Measurements from ENCODE around the gene UFD1. TPM values are rescaled to one million over a fixed set of nuclear protein-coding genes. Genes with fewer than 3 reads are reported as not detected.

Gene UFD1
- total and polyA plus RNA-seq, 2 donors (not counting 1 experiment from before 2014, with no cell fraction given): 41.3 to 86.2 TPM

DNA sequence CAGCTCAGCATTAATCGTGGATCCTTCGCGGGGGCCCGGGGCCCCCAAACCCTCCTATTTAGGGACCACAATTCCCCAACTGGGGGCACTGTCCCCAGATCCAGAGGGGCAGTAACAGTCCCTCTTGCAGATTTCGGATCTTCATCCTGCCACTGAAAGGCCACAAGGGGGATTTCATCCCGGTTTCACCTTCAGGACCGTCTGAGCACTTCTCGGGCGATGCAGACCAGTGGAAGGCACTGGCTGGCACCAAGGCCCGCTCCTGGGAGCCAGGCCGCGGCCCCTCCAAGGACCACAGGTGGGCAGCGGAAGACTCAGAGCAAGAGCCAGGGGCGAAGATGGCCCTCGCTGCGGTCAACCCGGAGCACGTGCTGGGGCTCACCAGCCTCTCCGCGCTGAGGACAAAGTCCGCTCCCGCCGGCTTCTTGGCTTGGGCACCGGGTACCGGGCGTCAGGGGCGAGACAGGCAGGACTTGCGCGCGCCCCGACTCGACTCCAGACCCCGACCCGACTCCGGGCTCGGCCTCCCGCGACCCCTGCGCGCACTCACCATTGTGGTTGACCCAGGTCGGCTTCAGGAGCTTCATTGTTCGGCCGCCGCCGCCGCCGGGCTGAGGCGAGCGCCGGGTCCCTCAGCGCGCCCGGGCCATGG is 48.0 kb downstream of the UFD1 start:
- no peak overlapping the region for H2AFZ ChIP-seq (ENCODE audit: low read length)

DNA sequence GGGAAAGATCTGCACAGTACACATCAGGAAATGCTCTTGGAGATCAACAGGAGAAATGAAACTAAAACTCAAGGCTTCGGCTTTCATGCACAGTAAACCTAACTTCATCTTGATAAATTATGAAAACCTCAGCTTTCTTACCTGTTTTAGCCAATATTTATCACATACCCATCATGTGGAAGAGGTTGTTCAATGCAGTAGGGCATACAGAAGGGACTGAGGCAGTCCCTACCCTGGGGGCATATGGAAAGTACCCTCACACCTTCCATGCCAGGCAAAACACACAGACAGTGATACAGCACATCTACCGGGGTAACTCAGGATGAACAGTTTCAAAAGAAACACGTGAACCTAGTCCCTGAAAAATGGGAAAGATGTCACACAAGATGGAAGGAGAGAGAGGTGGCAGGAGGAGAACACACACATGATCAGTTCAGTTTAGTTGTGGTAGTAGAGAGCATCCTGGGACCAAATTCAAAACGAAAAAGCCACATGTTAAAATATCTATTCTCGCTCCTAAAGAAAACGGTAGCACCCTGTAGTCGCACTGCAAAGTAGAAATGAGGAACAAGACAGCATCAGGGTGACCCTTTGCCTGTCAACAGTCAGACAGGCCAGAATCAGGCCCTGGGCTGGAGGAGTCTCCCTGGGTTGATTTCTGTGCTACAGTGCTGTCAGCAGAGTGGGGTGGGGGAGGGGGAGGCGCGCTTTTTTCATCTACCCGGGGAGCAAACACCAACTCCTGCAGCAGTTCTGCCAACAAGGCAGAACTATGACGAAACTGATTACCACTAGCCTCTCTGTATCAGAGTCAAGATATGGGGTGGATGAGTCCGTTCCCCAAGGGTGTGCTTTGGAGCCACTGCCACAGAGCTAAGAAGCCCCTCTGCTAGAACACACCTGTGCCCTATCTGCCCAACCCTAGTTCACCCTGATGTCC is 48.8 kb downstream of the UFD1 start:
- Histone ChIP-seq H3K27ac (ENCODE audit: insufficient read depth, low read length) (peak overlapping the region; percentile 89), H3K4me1 (ENCODE audit: control insufficient read depth, extremely low read depth, insufficient read depth, low read length) (peaks cover 5% of the 10 kb centered on the region), H2AFZ (ENCODE audit: low read length) (no peak overlapping the region), H4K20me1 (ENCODE audit: control insufficient read depth, extremely low read depth, insufficient read depth, low read length) (peaks cover 1% of the 10 kb centered on the region), H3K79me2 (ENCODE audit: control insufficient read depth, insufficient read depth, low read length) (peaks cover 54% of the 10 kb centered on the region), H3K4me2 (ENCODE audit: extremely low read depth, insufficient read depth, low read length) (peak overlapping the region; percentile 100), H3K9me3 (ENCODE audit: control insufficient read depth, insufficient read depth, low read depth, low read length) (no peaks in the 10 kb centered on the region), H3K36me3 (ENCODE audit: control insufficient read depth, insufficient read depth, low read length) (peaks cover 2% of the 10 kb centered on the region), H3K4me3 (replicated peaks in 1 of 4; ENCODE audit: control extremely low read depth in 1 of 4, insufficient read depth in 1 of 4, low read depth in 3 of 4, low read length in 4 of 4) (peak overlapping the region; percentile 84 to 91 (median 88)), H3K9ac (ENCODE audit: insufficient read depth, low read length) (peak overlapping the region; percentile 84), H3K27me3 (ENCODE audit: control insufficient read depth, insufficient read depth, low read length) (no peaks in the 10 kb centered on the region)
- peak; percentile 78 to 80 for DNase-seq (ENCODE audit: low read depth in 2 of 2)
- TF ChIP-seq EZH2 (IDR thresholded peaks at IDR 0.05; ENCODE audit: low read length, missing control alignments): no peak
- TF ChIP-seq, protein P1, sequence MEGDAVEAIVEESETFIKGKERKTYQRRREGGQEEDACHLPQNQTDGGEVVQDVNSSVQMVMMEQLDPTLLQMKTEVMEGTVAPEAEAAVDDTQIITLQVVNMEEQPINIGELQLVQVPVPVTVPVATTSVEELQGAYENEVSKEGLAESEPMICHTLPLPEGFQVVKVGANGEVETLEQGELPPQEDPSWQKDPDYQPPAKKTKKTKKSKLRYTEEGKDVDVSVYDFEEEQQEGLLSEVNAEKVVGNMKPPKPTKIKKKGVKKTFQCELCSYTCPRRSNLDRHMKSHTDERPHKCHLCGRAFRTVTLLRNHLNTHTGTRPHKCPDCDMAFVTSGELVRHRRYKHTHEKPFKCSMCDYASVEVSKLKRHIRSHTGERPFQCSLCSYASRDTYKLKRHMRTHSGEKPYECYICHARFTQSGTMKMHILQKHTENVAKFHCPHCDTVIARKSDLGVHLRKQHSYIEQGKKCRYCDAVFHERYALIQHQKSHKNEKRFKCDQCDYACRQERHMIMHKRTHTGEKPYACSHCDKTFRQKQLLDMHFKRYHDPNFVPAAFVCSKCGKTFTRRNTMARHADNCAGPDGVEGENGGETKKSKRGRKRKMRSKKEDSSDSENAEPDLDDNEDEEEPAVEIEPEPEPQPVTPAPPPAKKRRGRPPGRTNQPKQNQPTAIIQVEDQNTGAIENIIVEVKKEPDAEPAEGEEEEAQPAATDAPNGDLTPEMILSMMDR (conservative IDR thresholded peaks at IDR 0.05 in 1 of 2, IDR thresholded peaks at IDR 0.05 in 1 of 2; ENCODE audit: low read depth in 1 of 2, low read length in 2 of 2): no peak

More for the DNA sequence above, 48.0 kb downstream of the UFD1 start:
- peak overlapping the region; percentile 89 for H3K27ac ChIP-seq (ENCODE audit: insufficient read depth, low read length)
- peaks cover 51% of the 10 kb centered on the region for H3K79me2 ChIP-seq (ENCODE audit: control insufficient read depth, insufficient read depth, low read length)
- peak overlapping the region; percentile 100 for H3K4me2 ChIP-seq (ENCODE audit: extremely low read depth, insufficient read depth, low read length)
- peak; percentile 36 to 37 for DNase-seq (ENCODE audit: low read depth in 2 of 2)
- peaks cover 1% of the 10 kb centered on the region for H4K20me1 ChIP-seq (ENCODE audit: control insufficient read depth, extremely low read depth, insufficient read depth, low read length)
- H3K36me3 ChIP-seq (ENCODE audit: control insufficient read depth, insufficient read depth, low read length): peaks cover 7% of the 10 kb centered on the region
- H3K9me3 ChIP-seq (ENCODE audit: control insufficient read depth, insufficient read depth, low read depth, low read length): no peaks in the 10 kb centered on the region
- H3K4me3 ChIP-seq (replicated peaks in 1 of 4; ENCODE audit: control extremely low read depth in 1 of 4, insufficient read depth in 1 of 4, low read depth in 3 of 4, low read length in 4 of 4): peak overlapping the region; percentile 84 to 91 (median 88)
- no peaks in the 10 kb centered on the region for H3K27me3 ChIP-seq (ENCODE audit: control insufficient read depth, insufficient read depth, low read length)
- no peak for TF ChIP-seq EZH2 (IDR thresholded peaks at IDR 0.05; ENCODE audit: low read length, missing control alignments)
- TF ChIP-seq, protein P1 (conservative IDR thresholded peaks at IDR 0.05 in 1 of 2, IDR thresholded peaks at IDR 0.05 in 1 of 2; ENCODE audit: low read depth in 1 of 2, low read length in 2 of 2): peak; percentile 9 to 22
- H3K9ac ChIP-seq (ENCODE audit: insufficient read depth, low read length): peak overlapping the region; percentile 84
- peaks cover 5% of the 10 kb centered on the region for H3K4me1 ChIP-seq (ENCODE audit: control insufficient read depth, extremely low read depth, insufficient read depth, low read length)

DNA sequence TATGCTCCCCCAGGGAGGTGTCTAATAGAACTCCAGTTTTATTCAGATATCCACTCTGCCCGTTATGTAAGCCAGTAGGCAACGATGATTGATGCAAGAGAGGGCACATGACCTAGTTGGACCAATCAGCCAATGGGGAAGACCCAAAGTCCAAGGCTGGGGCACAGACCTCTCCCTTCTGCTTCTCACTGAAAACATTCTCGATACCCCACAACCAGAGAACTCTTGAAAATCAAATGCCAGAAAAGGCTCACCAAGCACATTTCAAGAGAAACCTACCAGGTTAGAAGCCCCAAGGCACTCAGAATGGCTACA is 54.9 kb downstream of the UFD1 start:
- H3K4me1 ChIP-seq (ENCODE audit: control insufficient read depth, extremely low read depth, insufficient read depth, low read length): no peaks in the 10 kb centered on the region
- H3K27me3 ChIP-seq (ENCODE audit: control insufficient read depth, insufficient read depth, low read length): no peaks in the 10 kb centered on the region
- no peak overlapping the region for H3K27ac ChIP-seq (ENCODE audit: insufficient read depth, low read length)
- H3K9me3 ChIP-seq (ENCODE audit: control insufficient read depth, insufficient read depth, low read depth, low read length): no peaks in the 10 kb centered on the region
- no peak for DNase-seq (ENCODE audit: low read depth in 2 of 2)
- peaks cover 2% of the 10 kb centered on the region for H4K20me1 ChIP-seq (ENCODE audit: control insufficient read depth, extremely low read depth, insufficient read depth, low read length)
- no peak overlapping the region for H3K4me2 ChIP-seq (ENCODE audit: extremely low read depth, insufficient read depth, low read length)
- H3K36me3 ChIP-seq (ENCODE audit: control insufficient read depth, insufficient read depth, low read length): no peaks in the 10 kb centered on the region
- no peak overlapping the region for H2AFZ ChIP-seq (ENCODE audit: low read length)
- no peak overlapping the region for H3K9ac ChIP-seq (ENCODE audit: insufficient read depth, low read length)
- H3K4me3 ChIP-seq (replicated peaks in 1 of 4; ENCODE audit: control extremely low read depth in 1 of 4, insufficient read depth in 1 of 4, low read depth in 3 of 4, low read length in 4 of 4): no peak overlapping the region
- peaks cover 86% of the 10 kb centered on the region for H3K79me2 ChIP-seq (ENCODE audit: control insufficient read depth, insufficient read depth, low read length)
- TF ChIP-seq, protein P1 (conservative IDR thresholded peaks at IDR 0.05 in 1 of 2, IDR thresholded peaks at IDR 0.05 in 1 of 2; ENCODE audit: low read depth in 1 of 2, low read length in 2 of 2): no peak
- no peak for TF ChIP-seq EZH2 (IDR thresholded peaks at IDR 0.05; ENCODE audit: low read length, missing control alignments)

Measured in fibroblast of lung (primary cell).